ENCODE results near the gene CLIC3.

CLIC3 gene

GRCh38 chr9:136979769-136980587 lies 16.4 kb downstream of the CLIC3 start:
- no peak for DNase-seq

GRCh38 chr9:136978865-136979544 lies 17.4 kb downstream of the CLIC3 start:
- DNase-seq: no peak

GRCh38 chr9:136978073-136978864 lies 18.1 kb downstream of the CLIC3 start:
- DNase-seq: peak; percentile 54

- DNase-seq: no peak
Measured at GRCh38 chr9:136977649-136978072, 18.7 kb downstream of the CLIC3 start.

- DNase-seq: no peak
Measured at GRCh38 chr9:136977223-136977622, 19.1 kb downstream of the CLIC3 start, which contains the start of gene PTGDS. TSS of gene PTGDS (plus strand) at chr9:136977504. CDS start at chr9:136977579, 75 bp downstream.

- DNase-seq: peak; percentile 12
Measured at GRCh38 chr9:136975644-136976043, 20.7 kb downstream of the CLIC3 start.

- no peak for DNase-seq
Measured at GRCh38 chr9:136974817-136975535, 21.4 kb downstream of the CLIC3 start.

- no peak for DNase-seq
Measured at GRCh38 chr9:136973618-136974617, 22.4 kb downstream of the CLIC3 start.

- DNase-seq: no peak
Measured at GRCh38 chr9:136972743-136973142, 23.6 kb downstream of the CLIC3 start.

- DNase-seq: no peak
Measured at GRCh38 chr9:136972335-136972734, 24.0 kb downstream of the CLIC3 start.

GRCh38 chr9:136971746-136972145 lies 24.6 kb downstream of the CLIC3 start:
- no peak for DNase-seq

- no peak for DNase-seq
Measured at GRCh38 chr9:136970361-136970760, 26.0 kb downstream of the CLIC3 start.

- no peak for DNase-seq
Measured at GRCh38 chr9:136969774-136970173, 26.6 kb downstream of the CLIC3 start.

- DNase-seq: no peak
Measured at GRCh38 chr9:136969150-136969549, 27.2 kb downstream of the CLIC3 start.

GRCh38 chr9:136968333-136969127 lies 27.8 kb downstream of the CLIC3 start:
- no peak for DNase-seq

- no peak for DNase-seq
Measured at GRCh38 chr9:136965771-136966484, 30.4 kb downstream of the CLIC3 start.

- no peak for DNase-seq
Measured at GRCh38 chr9:136964833-136965422, 31.4 kb downstream of the CLIC3 start.

- no peak for DNase-seq
Measured at GRCh38 chr9:136964171-136964689, 32.1 kb downstream of the CLIC3 start.

GRCh38 chr9:136963751-136964150 lies 32.6 kb downstream of the CLIC3 start:
- no peak for DNase-seq
